ENCODE results near the gene CCL4. TPM values are rescaled to one million over a fixed set of nuclear protein-coding genes. Genes with fewer than 3 reads are reported as not detected.

Gene CCL4
- total and polyA plus RNA-seq, 4 donors: 1.7 to 4.6 (median 2.8) TPM

DNA sequence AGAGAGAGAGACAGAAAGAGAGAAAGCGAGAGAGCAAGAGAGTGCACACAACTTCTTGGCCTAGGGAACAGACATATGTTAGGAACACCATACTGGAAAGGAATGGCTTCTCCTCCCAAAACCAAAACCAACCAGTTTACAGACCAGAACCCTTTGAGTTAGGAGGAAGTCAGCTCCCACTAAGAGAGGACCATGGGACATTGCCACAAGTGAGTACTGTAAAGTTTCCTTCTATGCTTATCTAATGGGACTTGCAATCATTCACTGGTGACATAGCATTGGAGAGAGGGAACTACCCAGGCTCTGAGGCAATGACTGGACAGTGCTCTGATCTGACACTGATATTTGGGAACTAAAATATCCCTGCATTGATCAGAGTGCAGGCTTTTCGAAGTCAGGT lies 40.4 kb downstream of the CCL4 start:
- Histone ChIP-seq H3K36me3 (ENCODE audit: control insufficient read depth in 4 of 4, insufficient read depth in 3 of 4, low read depth in 1 of 4, low read length in 3 of 4) (no peaks in the 10 kb centered on the region), H3K27ac (ENCODE audit: low read depth in 1 of 2, low read length in 2 of 2) (no peak overlapping the region), H3K9me3 (ENCODE audit: control insufficient read depth in 4 of 4, low read length in 3 of 4) (no peaks in the 10 kb centered on the region), H3K4me1 (ENCODE audit: control insufficient read depth in 4 of 4, insufficient read depth in 4 of 4, low read length in 3 of 4) (peaks cover 0 to 2% (median 0%) of the 10 kb centered on the region in 4 donors), H3K27me3 (ENCODE audit: control insufficient read depth in 4 of 4, insufficient read depth in 4 of 4, low read length in 3 of 4) (no peaks in the 10 kb centered on the region), H3K4me3 (ENCODE audit: low read depth in 1 of 3, low read length in 3 of 3) (no peak overlapping the region), H3K9ac (ENCODE audit: low read depth in 1 of 2, low read length in 2 of 2) (no peak overlapping the region)
- no peak for DNase-seq (ENCODE audit: low spot score)
- TF ChIP-seq HNF4A (conservative IDR thresholded peaks at IDR 0.05) (no peak), FOXA2 (IDR thresholded peaks at IDR 0.05) (no peak), FOXA1 (IDR thresholded peaks at IDR 0.05) (no peak), SP1 (IDR thresholded peaks at IDR 0.05) (no peak), TAF1 (conservative IDR thresholded peaks at IDR 0.05) (no peak), EGR1 (IDR thresholded peaks at IDR 0.05; ENCODE audit: low read depth in 2 of 2) (no peak), NR2F2 (IDR thresholded peaks at IDR 0.05) (no peak), GABPA (IDR thresholded peaks at IDR 0.05 in 1 of 2, conservative IDR thresholded peaks at IDR 0.05 in 1 of 2) (no peak), YY1 (IDR thresholded peaks at IDR 0.05) (no peak), JUND (IDR thresholded peaks at IDR 0.05) (no peak)
- TF ChIP-seq, protein P1, sequence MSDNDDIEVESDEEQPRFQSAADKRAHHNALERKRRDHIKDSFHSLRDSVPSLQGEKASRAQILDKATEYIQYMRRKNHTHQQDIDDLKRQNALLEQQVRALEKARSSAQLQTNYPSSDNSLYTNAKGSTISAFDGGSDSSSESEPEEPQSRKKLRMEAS (IDR thresholded peaks at IDR 0.05): no peak
- TF ChIP-seq, protein P2, sequence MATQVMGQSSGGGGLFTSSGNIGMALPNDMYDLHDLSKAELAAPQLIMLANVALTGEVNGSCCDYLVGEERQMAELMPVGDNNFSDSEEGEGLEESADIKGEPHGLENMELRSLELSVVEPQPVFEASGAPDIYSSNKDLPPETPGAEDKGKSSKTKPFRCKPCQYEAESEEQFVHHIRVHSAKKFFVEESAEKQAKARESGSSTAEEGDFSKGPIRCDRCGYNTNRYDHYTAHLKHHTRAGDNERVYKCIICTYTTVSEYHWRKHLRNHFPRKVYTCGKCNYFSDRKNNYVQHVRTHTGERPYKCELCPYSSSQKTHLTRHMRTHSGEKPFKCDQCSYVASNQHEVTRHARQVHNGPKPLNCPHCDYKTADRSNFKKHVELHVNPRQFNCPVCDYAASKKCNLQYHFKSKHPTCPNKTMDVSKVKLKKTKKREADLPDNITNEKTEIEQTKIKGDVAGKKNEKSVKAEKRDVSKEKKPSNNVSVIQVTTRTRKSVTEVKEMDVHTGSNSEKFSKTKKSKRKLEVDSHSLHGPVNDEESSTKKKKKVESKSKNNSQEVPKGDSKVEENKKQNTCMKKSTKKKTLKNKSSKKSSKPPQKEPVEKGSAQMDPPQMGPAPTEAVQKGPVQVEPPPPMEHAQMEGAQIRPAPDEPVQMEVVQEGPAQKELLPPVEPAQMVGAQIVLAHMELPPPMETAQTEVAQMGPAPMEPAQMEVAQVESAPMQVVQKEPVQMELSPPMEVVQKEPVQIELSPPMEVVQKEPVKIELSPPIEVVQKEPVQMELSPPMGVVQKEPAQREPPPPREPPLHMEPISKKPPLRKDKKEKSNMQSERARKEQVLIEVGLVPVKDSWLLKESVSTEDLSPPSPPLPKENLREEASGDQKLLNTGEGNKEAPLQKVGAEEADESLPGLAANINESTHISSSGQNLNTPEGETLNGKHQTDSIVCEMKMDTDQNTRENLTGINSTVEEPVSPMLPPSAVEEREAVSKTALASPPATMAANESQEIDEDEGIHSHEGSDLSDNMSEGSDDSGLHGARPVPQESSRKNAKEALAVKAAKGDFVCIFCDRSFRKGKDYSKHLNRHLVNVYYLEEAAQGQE (IDR thresholded peaks at IDR 0.05): no peak
- TF ChIP-seq, protein P3, sequence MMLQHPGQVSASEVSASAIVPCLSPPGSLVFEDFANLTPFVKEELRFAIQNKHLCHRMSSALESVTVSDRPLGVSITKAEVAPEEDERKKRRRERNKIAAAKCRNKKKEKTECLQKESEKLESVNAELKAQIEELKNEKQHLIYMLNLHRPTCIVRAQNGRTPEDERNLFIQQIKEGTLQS (IDR thresholded peaks at IDR 0.05): no peak
- TF ChIP-seq, protein P4, sequence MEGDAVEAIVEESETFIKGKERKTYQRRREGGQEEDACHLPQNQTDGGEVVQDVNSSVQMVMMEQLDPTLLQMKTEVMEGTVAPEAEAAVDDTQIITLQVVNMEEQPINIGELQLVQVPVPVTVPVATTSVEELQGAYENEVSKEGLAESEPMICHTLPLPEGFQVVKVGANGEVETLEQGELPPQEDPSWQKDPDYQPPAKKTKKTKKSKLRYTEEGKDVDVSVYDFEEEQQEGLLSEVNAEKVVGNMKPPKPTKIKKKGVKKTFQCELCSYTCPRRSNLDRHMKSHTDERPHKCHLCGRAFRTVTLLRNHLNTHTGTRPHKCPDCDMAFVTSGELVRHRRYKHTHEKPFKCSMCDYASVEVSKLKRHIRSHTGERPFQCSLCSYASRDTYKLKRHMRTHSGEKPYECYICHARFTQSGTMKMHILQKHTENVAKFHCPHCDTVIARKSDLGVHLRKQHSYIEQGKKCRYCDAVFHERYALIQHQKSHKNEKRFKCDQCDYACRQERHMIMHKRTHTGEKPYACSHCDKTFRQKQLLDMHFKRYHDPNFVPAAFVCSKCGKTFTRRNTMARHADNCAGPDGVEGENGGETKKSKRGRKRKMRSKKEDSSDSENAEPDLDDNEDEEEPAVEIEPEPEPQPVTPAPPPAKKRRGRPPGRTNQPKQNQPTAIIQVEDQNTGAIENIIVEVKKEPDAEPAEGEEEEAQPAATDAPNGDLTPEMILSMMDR (IDR thresholded peaks at IDR 0.05; ENCODE audit: low read depth, low read length, missing input control): no peak
- 96% methylated on average over 2 of the region's 2 CpGs for WGBS

DNA sequence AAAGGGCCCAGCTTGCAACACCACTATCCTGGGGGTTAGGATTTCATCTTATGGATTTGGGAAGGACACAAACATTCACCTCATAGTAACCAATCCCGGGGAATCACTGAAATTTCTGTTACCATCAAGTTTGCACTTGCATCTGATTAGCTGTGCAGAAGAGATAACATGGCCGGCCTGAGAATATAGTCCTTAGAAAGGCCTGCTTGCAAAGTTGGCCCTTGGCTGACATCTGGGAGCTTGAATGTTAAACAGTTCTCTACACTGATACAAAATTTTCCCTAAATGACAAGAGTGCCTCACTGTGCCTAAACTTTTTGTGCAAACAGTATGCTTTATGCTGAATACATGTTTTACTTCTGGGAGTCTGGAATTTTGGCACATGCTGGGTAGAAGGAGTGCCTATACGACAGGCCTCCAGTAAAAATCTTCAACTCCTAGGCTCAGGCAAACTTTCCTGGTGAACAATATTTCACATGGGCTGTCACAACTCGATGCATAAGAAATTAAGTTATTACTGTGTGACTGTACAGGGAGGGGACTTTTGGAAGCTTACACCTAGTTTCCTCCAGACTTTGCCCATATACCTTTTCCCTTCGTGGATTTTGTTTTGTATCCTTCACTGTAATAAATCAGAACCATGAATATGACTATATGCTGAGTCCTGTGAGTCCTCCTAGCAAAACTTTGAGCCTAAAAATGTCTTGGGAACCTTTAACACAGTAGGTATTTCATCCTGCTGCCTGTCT lies 41.5 kb downstream of the CCL4 start:
- H3K27me3 ChIP-seq (ENCODE audit: control insufficient read depth in 4 of 4, insufficient read depth in 4 of 4, low read length in 3 of 4): no peaks in the 10 kb centered on the region
- no peak overlapping the region for H3K27ac ChIP-seq (ENCODE audit: low read depth in 1 of 2, low read length in 2 of 2)
- H3K4me1 ChIP-seq (ENCODE audit: control insufficient read depth in 4 of 4, insufficient read depth in 4 of 4, low read length in 3 of 4): peaks cover 0 to 2% (median 0%) of the 10 kb centered on the region in 4 donors
- H3K36me3 ChIP-seq (ENCODE audit: control insufficient read depth in 4 of 4, insufficient read depth in 3 of 4, low read depth in 1 of 4, low read length in 3 of 4): no peaks in the 10 kb centered on the region
- H3K9me3 ChIP-seq (ENCODE audit: control insufficient read depth in 4 of 4, low read length in 3 of 4): no peaks in the 10 kb centered on the region
- H3K4me3 ChIP-seq (ENCODE audit: low read depth in 1 of 3, low read length in 3 of 3): no peak overlapping the region
- 87% methylated on average over 5 of the region's 5 CpGs for WGBS
- no peak overlapping the region for H3K9ac ChIP-seq (ENCODE audit: low read depth in 1 of 2, low read length in 2 of 2)
- DNase-seq (ENCODE audit: low spot score): no peak
- TF ChIP-seq EGR1 (IDR thresholded peaks at IDR 0.05; ENCODE audit: low read depth in 2 of 2) (no peak), RAD21 (IDR thresholded peaks at IDR 0.05) (no peak), SP1 (IDR thresholded peaks at IDR 0.05) (no peak), GABPA (IDR thresholded peaks at IDR 0.05 in 1 of 2, conservative IDR thresholded peaks at IDR 0.05 in 1 of 2) (no peak), YY1 (IDR thresholded peaks at IDR 0.05) (no peak), HNF4A (conservative IDR thresholded peaks at IDR 0.05) (no peak), TAF1 (conservative IDR thresholded peaks at IDR 0.05) (no peak), RXRA (IDR thresholded peaks at IDR 0.05) (no peak), JUND (IDR thresholded peaks at IDR 0.05) (no peak), FOXA2 (IDR thresholded peaks at IDR 0.05) (no peak)
- TF ChIP-seq, protein P5, sequence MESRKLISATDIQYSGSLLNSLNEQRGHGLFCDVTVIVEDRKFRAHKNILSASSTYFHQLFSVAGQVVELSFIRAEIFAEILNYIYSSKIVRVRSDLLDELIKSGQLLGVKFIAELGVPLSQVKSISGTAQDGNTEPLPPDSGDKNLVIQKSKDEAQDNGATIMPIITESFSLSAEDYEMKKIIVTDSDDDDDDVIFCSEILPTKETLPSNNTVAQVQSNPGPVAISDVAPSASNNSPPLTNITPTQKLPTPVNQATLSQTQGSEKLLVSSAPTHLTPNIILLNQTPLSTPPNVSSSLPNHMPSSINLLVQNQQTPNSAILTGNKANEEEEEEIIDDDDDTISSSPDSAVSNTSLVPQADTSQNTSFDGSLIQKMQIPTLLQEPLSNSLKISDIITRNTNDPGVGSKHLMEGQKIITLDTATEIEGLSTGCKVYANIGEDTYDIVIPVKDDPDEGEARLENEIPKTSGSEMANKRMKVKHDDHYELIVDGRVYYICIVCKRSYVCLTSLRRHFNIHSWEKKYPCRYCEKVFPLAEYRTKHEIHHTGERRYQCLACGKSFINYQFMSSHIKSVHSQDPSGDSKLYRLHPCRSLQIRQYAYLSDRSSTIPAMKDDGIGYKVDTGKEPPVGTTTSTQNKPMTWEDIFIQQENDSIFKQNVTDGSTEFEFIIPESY (IDR thresholded peaks at IDR 0.05): no peak
- TF ChIP-seq, protein P3 (IDR thresholded peaks at IDR 0.05): no peak
- TF ChIP-seq, protein P2 (IDR thresholded peaks at IDR 0.05): no peak
